Endothelial cell of umbilical vein (primary cell): Measurements from ENCODE around the gene TPM1.

ENCODE experiments used
- EZH2 ChIP-seq: IDR thresholded peaks from 2 replicates; pipeline ENCODE4 v1.6.1; 2012; ENCODE audit warnings: borderline replicate concordance, low read depth, mild to moderate bottlenecking, moderate library complexity, low read length, inconsistent platforms; ENCODE audit not compliant: severe bottlenecking
- POLR2A ChIP-seq: IDR thresholded peaks from 2 replicates; pipeline ENCODE4 v1.6.1; 2012; ENCODE audit warnings: low read depth, mild to moderate bottlenecking, control low read depth, low read length
- POLR2AphosphoS5 ChIP-seq: IDR thresholded peaks from 2 replicates; pipeline ENCODE4 v1.6.1; 2012; ENCODE audit warnings: low read depth, mild to moderate bottlenecking, control low read depth, low read length, moderate library complexity; ENCODE audit not compliant: insufficient read depth
- TF ChIP-seq, protein P1 (sequence below), 2 donors: IDR thresholded peaks; 1 replicate in 1 of 2; 2 replicates in 1 of 2; pipeline ENCODE4 v1.5.1; 2011; ENCODE audit warnings: low read length in 2 of 2, mild to moderate bottlenecking in 2 of 2, moderate library complexity in 2 of 2, control low read depth in 1 of 2, inconsistent platforms in 1 of 2, low read depth in 1 of 2; ENCODE audit not compliant: insufficient read depth in 1 of 2; ENCODE audit errors: extremely low read depth in 1 of 2

DNA sequence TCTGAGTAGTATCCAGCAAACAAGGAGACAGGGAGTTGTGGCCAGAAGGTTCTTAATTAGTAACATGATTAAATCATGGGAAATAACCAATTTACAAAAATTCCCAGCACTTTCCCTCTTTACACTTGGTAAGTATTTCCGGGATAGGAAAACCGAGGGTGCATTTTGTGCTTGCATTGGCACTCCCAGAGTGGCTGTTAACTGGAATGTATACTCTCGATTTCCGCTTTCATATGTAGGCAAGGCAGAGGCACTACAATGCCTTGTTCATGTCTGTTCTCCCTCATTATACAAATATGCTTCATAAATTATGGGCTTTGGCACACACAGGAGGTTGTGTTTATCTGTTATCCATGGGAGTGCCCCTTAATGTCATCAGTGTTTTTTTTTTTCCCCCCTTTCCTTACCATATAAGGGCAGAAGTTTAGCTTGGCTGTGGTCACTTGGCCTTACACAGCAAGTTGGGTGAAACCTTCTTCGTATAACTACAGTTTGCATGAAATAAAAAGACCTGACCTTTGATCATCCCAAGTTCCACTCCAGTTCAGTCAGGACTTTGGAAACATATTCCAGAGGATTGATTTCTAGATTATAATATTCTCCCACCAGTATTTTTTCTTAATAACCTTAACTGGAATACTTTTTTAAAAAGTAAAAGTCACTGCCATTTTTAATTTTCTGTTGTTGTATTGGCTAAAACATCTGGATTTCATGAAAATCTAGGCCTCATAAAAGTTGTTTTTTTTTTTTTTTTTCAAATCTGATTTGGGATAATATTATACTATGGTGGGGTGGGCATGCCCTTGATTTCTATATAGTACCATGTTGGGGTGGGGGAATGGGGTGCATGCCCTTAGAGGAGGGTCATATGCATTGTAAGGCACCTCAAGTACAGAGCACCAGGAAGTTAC, 8.9 kb downstream of the TPM1 start:
- TF ChIP-seq POLR2A: peak; percentile 14
- TF ChIP-seq, protein P1, sequence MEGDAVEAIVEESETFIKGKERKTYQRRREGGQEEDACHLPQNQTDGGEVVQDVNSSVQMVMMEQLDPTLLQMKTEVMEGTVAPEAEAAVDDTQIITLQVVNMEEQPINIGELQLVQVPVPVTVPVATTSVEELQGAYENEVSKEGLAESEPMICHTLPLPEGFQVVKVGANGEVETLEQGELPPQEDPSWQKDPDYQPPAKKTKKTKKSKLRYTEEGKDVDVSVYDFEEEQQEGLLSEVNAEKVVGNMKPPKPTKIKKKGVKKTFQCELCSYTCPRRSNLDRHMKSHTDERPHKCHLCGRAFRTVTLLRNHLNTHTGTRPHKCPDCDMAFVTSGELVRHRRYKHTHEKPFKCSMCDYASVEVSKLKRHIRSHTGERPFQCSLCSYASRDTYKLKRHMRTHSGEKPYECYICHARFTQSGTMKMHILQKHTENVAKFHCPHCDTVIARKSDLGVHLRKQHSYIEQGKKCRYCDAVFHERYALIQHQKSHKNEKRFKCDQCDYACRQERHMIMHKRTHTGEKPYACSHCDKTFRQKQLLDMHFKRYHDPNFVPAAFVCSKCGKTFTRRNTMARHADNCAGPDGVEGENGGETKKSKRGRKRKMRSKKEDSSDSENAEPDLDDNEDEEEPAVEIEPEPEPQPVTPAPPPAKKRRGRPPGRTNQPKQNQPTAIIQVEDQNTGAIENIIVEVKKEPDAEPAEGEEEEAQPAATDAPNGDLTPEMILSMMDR (IDR thresholded peaks at IDR 0.05; ENCODE audit: extremely low read depth in 1 of 2, insufficient read depth in 1 of 2, low read depth in 1 of 2, low read length in 2 of 2): no peak
- TF ChIP-seq EZH2: no peak
- TF ChIP-seq POLR2AphosphoS5: no peak
